ENCODE results near the gene TAS1R2.
A peak's percentile ranks its signal among the peaks of the same experiment; 100 is the strongest.

Gene TAS1R2

DNA sequence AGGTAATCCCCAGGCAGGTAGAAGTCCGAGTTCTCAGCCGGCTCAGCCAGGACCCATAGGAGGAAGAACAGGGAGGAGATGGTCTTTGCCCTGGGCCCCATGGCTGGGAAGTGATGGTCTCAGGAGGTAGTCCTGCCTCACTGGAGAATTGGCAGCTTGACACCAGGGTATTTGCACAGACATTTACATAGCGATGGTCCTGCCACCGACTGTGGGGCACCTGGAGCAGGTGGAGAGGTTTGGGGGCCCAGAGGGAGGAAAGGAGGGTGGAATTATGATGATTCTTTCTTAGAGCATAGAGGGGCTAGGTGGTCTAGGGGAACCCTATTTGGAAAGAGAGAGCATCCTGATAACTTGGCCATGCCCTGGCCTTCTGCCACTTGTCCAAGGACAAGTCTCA lies at the start of gene TAS1R2:
Gene TAS1R2, minus strand, starts transcription at position 101 of the 400 bp plus-strand sequence. Its CDS starts 0 bp downstream, at position 101.
- H3K9ac ChIP-seq (ENCODE audit: low read length), result no peak within 1 kb of the TSS

DNA sequence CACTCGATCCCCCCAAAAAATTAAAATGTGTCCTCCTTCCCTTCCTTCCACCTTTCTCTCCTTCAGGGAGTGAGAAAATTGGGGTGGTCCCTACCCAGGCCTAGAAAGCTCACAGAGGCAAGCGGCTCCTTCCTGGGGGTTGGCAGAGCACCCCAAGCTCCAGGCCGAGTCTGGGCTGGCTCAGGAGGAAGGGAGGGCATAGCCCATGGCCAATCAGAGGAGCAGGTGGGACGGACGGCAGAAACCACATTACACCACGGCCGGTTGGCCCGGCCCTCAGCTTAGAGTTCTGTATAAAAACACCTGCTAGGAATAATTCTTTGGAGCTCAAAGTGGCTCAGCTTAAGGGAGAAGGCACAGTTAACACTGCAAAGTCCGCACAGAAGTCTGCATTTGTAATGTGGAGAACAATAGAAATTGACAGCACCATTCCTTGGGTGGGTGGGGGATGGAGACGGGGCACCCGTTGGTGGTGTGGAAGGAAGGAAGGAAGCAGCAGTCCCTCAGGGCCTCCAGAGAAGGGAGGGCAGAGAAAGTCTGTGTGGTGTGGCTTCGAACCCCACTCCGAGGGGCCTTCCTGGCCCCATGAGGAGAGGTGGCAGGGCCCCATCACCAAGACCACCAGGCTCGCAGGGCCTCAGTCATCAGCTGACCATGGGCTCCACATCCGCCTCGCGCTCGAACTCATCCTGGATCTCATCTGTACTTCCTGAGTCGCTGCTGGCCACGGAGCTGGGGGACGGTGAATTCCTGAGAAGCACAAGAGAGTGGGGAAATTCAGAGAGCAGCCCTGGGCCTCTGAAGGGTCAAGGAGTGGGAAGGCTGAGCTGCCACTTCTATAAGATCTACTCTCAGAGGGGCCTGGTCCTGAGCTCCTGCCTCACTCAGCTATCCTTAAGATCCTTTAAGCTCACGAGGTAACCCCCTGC lies 48.7 kb upstream of the TAS1R2 start:
- Histone ChIP-seq H3K9ac (ENCODE audit: low read length) (no peak overlapping the region), H3K4me3 (ENCODE audit: low read length) (no peak overlapping the region), H3K27me3 (ENCODE audit: control insufficient read depth, insufficient read depth, low read length) (peaks cover 10% of the 10 kb centered on the region), H3K36me3 (ENCODE audit: control insufficient read depth, low read depth, low read length) (no peaks in the 10 kb centered on the region), H3K9me3 (ENCODE audit: control insufficient read depth, low read depth, low read length) (no peaks in the 10 kb centered on the region), H3K27ac (ENCODE audit: low read length) (no peak overlapping the region), H3K4me1 (ENCODE audit: control insufficient read depth, low read depth, low read length) (peaks cover 6% of the 10 kb centered on the region)

More for the DNA sequence above, at the start of gene TAS1R2:
- Histone ChIP-seq H3K27me3 (ENCODE audit: control insufficient read depth, insufficient read depth, low read length) (no peaks in the 10 kb centered on the region), H3K9me3 (ENCODE audit: control insufficient read depth, low read depth, low read length) (no peaks in the 10 kb centered on the region), H3K4me1 (ENCODE audit: control insufficient read depth, low read depth, low read length) (no peaks in the 10 kb centered on the region), H3K4me3 (ENCODE audit: low read length) (no peak within 1 kb of the TSS), H3K27ac (ENCODE audit: low read length) (no peak within 1 kb of the TSS), H3K36me3 (ENCODE audit: control insufficient read depth, low read depth, low read length) (no peaks in the 10 kb centered on the region)

DNA sequence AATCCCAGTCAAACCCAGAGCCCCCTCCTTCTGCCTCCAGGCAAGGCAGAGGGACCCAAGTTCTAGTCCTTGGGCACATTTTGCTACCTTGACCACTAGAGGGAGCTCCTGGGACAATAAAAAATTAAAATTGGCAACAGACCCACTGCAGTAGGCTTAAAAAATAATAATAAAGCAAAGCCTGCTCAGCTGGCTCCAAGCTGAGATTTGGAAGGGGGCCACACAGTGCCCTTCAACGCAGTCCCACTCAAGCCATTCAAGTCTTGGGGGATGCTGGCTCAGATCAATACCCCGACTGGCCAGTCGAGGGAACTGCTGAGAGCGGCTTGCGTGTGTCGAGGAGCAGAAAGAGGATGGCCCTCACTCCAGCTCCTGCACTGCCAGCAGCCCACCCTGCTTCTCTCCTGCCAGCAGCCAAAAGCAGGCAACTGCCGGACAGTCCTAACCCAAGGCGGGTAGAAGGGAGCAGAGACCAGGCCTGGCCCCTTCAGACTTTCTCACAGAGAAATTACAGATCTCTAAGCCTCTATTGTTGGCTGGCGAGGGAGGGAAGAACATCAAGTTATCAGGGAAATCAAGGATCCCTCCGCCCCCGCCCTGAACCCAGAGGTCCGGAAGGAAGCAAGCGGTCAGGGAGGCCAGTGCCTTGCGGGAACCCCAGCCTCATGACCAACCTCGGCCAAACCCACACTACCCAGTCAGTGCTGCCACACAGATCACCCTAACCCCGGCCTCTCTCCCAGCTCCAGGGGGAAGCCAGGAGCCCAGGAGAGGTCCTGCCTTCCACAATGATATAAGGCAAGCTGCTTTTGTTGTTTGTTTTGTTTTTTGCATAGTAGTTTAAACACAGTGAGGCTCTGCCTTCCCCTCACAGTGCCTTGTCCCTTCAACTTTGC lies 47.8 kb upstream of the TAS1R2 start:
- Histone ChIP-seq H3K4me3 (ENCODE audit: low read length) (no peak overlapping the region), H3K36me3 (ENCODE audit: control insufficient read depth, low read depth, low read length) (no peaks in the 10 kb centered on the region), H3K27me3 (ENCODE audit: control insufficient read depth, insufficient read depth, low read length) (peaks cover 11% of the 10 kb centered on the region), H3K9ac (ENCODE audit: low read length) (no peak overlapping the region), H3K4me1 (ENCODE audit: control insufficient read depth, low read depth, low read length) (peaks cover 6% of the 10 kb centered on the region), H3K27ac (ENCODE audit: low read length) (no peak overlapping the region), H3K9me3 (ENCODE audit: control insufficient read depth, low read depth, low read length) (no peaks in the 10 kb centered on the region)

DNA sequence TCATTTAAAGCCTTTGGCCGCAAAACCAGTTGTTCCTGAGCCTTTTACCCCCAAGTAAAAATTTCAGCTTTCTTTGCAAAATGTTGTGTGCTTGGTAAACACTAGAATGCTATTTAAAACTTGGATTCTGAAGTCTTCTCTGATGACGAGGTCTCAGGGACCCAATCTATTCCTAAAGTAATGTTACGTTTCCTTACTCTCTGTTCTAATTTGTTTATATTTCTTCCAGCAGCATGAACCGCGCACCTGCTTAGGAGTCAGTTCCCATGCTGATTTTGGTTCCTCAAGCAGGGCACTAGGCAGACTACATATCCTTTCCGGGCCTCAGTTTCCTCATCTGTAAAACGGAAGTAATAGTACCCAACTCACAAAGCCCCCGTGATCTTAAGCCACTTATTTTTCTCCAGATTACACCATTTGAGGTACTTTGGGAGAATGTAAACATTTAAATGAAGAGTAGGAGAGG lies 43.9 kb upstream of the TAS1R2 start:
- H3K9ac ChIP-seq (ENCODE audit: low read length), result peak overlapping the region; percentile 93
- no peaks in the 10 kb centered on the region for H3K36me3 ChIP-seq (ENCODE audit: control insufficient read depth, low read depth, low read length)
- H3K27ac ChIP-seq (ENCODE audit: low read length), result no peak overlapping the region
- H3K4me3 ChIP-seq (ENCODE audit: low read length), result peak overlapping the region; percentile 90
- H3K4me1 ChIP-seq (ENCODE audit: control insufficient read depth, low read depth, low read length), result peaks cover 6% of the 10 kb centered on the region
- no peaks in the 10 kb centered on the region for H3K9me3 ChIP-seq (ENCODE audit: control insufficient read depth, low read depth, low read length)
- peaks cover 19% of the 10 kb centered on the region for H3K27me3 ChIP-seq (ENCODE audit: control insufficient read depth, insufficient read depth, low read length)

DNA sequence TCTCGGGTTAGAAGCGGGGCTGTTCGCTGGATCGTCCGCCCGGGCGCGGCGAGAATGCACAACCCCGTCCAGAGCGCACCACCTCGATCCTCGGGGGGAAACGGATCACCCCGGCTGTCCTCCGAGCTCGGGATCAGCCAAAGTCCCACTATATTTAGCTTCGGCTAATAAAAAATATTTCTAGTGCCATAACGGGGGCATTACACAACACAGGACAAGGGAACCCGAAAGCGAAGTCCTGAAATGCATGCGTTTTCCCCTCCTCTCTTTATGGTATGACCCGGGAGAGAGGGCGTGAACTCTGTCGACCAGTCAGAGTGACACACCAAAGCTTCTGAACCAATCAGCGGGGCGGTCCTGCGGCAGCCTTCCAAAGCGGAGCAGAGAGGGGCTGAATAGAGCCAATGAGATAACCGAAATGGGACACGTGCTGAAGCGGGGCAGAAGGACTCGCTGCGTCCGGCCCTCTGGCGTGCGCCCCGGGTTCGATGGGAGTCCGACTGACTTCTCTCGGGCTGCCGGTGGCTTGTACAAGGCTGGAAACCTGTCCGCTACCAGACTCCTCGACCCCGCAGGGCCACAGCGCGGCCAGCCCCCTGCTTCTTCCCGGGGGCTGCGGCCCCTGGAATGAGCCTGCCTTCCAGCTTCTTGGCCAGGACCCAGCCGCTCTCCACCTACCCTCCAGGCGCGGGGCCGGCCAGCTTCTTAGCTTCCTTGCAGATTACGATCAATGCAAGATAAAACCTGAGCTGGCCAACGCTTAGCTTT lies 43.2 kb upstream of the TAS1R2 start, which contains the start of gene ALDH4A1:
Gene ALDH4A1, minus strand, starts transcription at position 33 of the 768 bp plus-strand sequence. Its CDS starts 32 bp downstream, at position 1.
- Histone ChIP-seq H3K4me3 (ENCODE audit: low read length) (peak within 1 kb of the TSS; percentile 90), H3K4me1 (ENCODE audit: control insufficient read depth, low read depth, low read length) (peaks cover 4% of the 10 kb centered on the region), H3K27ac (ENCODE audit: low read length) (peak within 1 kb of the TSS; percentile 98), H3K9ac (ENCODE audit: low read length) (peak within 1 kb of the TSS; percentile 93), H3K9me3 (ENCODE audit: control insufficient read depth, low read depth, low read length) (no peaks in the 10 kb centered on the region), H3K27me3 (ENCODE audit: control insufficient read depth, insufficient read depth, low read length) (peaks cover 19% of the 10 kb centered on the region), H3K36me3 (ENCODE audit: control insufficient read depth, low read depth, low read length) (no peaks in the 10 kb centered on the region)

DNA sequence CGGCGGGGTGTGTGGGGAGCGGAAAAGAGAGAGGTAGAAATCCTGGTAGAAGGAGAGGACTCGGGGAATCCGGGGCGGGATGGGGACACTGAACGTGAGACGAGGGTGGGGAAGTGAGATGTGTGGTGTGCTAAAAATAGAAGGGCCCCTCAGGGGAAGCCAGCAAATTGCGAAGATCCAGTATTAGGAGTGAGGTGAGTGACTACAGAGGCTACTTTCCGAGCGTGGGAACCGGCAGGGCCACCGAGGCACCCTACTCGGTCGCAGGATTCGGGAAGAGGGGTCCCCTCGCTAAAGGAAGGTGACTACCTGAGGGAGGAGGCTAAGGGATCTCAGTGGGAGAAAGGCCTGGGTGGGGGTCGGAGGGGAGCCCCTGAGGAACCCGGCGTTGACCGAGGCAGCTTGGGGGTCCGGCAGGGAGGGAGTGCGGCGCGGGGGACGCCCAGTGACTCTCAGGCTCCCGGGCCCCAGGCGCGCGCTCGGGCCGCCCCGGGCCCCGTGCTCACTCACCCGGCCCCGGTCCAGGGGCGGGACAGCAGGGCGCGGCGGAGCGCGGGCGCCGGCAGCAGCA lies 42.6 kb upstream of the TAS1R2 start:
- Histone ChIP-seq H3K9me3 (ENCODE audit: control insufficient read depth, low read depth, low read length) (no peaks in the 10 kb centered on the region), H3K4me1 (ENCODE audit: control insufficient read depth, low read depth, low read length) (no peaks in the 10 kb centered on the region), H3K36me3 (ENCODE audit: control insufficient read depth, low read depth, low read length) (no peaks in the 10 kb centered on the region), H3K27me3 (ENCODE audit: control insufficient read depth, insufficient read depth, low read length) (peaks cover 19% of the 10 kb centered on the region), H3K9ac (ENCODE audit: low read length) (peak overlapping the region; percentile 93), H3K4me3 (ENCODE audit: low read length) (peak overlapping the region; percentile 90), H3K27ac (ENCODE audit: low read length) (peak overlapping the region; percentile 98)

DNA sequence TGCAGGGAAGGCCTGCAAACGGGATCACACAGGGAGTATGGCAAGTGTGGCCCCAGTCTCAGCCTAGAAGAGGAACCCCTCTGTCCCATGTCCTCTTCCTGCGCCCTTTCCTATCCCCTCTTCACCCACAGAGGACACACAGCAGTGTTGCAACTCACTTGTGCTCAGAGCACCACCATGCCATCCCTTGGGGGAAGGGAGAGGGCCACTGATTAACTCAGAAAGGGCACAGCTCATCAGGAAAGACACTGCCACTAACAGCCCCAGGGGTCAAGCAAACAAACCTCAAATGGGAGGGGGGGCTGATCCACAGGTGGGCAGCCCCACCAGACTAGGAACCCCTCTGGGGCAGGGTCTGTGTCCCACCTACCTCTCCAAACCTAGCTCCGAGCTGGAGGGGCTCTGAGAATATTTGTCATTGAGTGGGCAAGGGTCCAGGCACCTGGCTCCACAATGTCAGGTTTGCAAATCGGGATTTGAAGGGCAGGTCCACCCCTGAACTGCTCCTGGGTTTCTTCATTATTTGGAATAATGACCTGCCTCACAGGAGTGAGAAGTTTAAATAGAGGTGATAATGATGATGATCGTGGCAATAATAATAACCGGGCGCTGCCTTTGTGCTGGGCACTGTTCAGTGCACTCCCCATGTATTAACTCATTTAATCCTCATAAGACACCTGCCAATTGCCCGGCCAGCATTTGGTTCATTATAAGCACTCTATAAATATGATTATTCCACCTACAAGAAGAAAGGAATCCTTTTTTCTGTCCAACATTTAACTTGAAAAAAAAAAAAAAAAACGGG lies 41.9 kb upstream of the TAS1R2 start:
- Histone ChIP-seq H3K9ac (ENCODE audit: low read length) (peak overlapping the region; percentile 93), H3K4me3 (ENCODE audit: low read length) (peak overlapping the region; percentile 90), H3K4me1 (ENCODE audit: control insufficient read depth, low read depth, low read length) (no peaks in the 10 kb centered on the region)

DNA sequence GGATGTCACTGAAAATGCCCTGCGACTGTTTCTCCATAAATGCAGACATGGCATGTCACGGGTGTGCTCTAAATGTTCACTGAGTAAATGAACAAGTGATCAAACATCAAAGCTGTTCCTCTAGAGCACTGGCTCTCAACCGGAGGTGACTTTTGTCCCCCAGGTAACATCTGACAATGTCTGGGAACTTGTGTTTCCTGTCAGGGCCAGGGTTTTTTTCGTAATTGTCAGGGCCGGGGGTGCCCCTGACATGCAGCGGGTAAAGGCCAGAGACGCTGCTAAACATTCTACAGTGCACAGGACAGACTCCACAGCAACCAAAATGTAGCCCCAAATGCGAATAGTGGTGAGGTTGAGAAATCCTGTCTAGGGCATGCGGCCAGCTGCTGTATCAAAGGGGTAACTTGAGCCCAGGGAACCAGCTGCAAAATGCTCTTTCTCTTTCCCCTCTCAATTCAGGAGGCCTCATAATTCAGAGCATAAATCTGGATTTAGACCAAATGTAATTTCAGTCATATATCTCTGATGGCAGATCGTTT lies 40.9 kb upstream of the TAS1R2 start:
- H3K9ac ChIP-seq (ENCODE audit: low read length), result no peak overlapping the region
- no peak overlapping the region for H3K27ac ChIP-seq (ENCODE audit: low read length)
- H3K4me3 ChIP-seq (ENCODE audit: low read length), result no peak overlapping the region
- no peaks in the 10 kb centered on the region for H3K9me3 ChIP-seq (ENCODE audit: control insufficient read depth, low read depth, low read length)
- H3K4me1 ChIP-seq (ENCODE audit: control insufficient read depth, low read depth, low read length), result no peaks in the 10 kb centered on the region
- H3K36me3 ChIP-seq (ENCODE audit: control insufficient read depth, low read depth, low read length), result no peaks in the 10 kb centered on the region
- H3K27me3 ChIP-seq (ENCODE audit: control insufficient read depth, insufficient read depth, low read length), result peaks cover 19% of the 10 kb centered on the region

More for the DNA sequence above, 41.9 kb upstream of the TAS1R2 start:
- no peak overlapping the region for H3K27ac ChIP-seq (ENCODE audit: low read length)
- no peaks in the 10 kb centered on the region for H3K9me3 ChIP-seq (ENCODE audit: control insufficient read depth, low read depth, low read length)
- H3K27me3 ChIP-seq (ENCODE audit: control insufficient read depth, insufficient read depth, low read length), result peaks cover 19% of the 10 kb centered on the region
- H3K36me3 ChIP-seq (ENCODE audit: control insufficient read depth, low read depth, low read length), result no peaks in the 10 kb centered on the region

DNA sequence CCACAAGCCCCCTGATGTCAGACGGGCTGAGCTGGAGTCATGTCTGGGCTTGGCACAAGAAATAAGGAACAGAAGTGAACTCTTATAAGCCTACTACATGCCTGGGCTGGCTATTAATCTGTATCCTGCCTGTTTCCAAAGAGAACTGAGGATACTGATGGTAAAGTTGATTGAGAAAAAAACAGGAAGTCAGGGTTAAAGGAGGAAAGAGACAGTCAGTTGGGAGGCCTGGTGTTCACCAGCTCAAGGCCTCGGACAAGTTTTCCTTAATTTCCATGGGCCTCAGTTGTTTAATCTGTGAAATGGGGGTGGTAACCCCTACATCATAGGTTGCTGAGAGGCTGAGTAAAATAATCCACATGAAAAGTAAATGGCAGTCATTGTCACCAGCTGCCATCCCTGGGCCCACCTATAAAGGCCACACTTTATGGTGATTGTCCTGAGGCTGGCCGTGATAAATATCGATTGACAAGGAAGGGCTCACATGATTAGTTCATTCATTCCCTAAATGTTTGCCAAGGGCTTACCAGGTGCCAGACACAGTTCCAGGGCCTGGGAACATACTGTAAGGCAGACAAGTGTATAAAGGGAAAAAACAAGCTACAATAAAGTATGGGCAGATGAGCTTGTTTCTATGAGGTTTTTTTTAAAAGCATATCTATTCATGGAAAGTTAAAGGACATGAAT lies 40.0 kb upstream of the TAS1R2 start:
- no peaks in the 10 kb centered on the region for H3K4me1 ChIP-seq (ENCODE audit: control insufficient read depth, low read depth, low read length)

More for the DNA sequence above, 40.0 kb upstream of the TAS1R2 start:
- H3K36me3 ChIP-seq (ENCODE audit: control insufficient read depth, low read depth, low read length), result no peaks in the 10 kb centered on the region
- H3K4me3 ChIP-seq (ENCODE audit: low read length), result no peak overlapping the region
- no peak overlapping the region for H3K9ac ChIP-seq (ENCODE audit: low read length)
- no peaks in the 10 kb centered on the region for H3K9me3 ChIP-seq (ENCODE audit: control insufficient read depth, low read depth, low read length)
- no peak overlapping the region for H3K27ac ChIP-seq (ENCODE audit: low read length)
- H3K27me3 ChIP-seq (ENCODE audit: control insufficient read depth, insufficient read depth, low read length), result peaks cover 19% of the 10 kb centered on the region
